PC-9 (cell line): ENCODE results near the gene PNKD. TPM values are rescaled to one million over a fixed set of nuclear protein-coding genes. Genes with fewer than 3 reads are reported as not detected.

Source experiments
- BruUV-seq: library from RNA; stranded (reverse); fragments of 400-500 nt; replicated peaks from 2 replicates; lab custom pipeline; 2021; lab: Mats Ljungman, UMichigan
- CTCF ChIA-PET: fragments of 300-600 bp; sonication (Branson Sonifier 250); formaldehyde crosslinking; loops from one replicate; lab custom pipeline; 2022; ENCODE audit warnings: antibody characterized with exemption; lab: Charles Lee
- POLR2A ChIA-PET: fragments of 300-600 bp; sonication (Branson Sonifier 250); formaldehyde crosslinking; loops from one replicate; lab custom pipeline; 2022; ENCODE audit warnings: antibody characterized with exemption; ENCODE audit not compliant: unreplicated experiment; lab: Charles Lee
- DNase-seq, 2 experiments: peaks; one replicate each; pipeline versions ENCODE4 v3.0.0 to v3.0.0-alpha.2; 2015 to 2022; ENCODE audit warnings: mixed read lengths in 1 of 2
- H2AFZ ChIP-seq: fragments of 200-600 bp; sonication (generic); 2 replicates; pipeline ENCODE4 v1.8.1; 2017; ENCODE audit warnings: antibody characterized with exemption
- H3F3A ChIP-seq: fragments of 200-600 bp; sonication (generic); 2 replicates; pipeline ENCODE4 v1.8.1; 2017; ENCODE audit warnings: antibody characterized with exemption, mild to moderate bottlenecking, low read depth; ENCODE audit not compliant: insufficient read depth
- H3K27ac ChIP-seq: fragments of 200-600 bp; sonication (generic); 2 replicates; pipeline ENCODE4 v1.6.1; 2016; ENCODE audit warnings: mixed run types
- H3K27me3 ChIP-seq: fragments of 200-600 bp; sonication (generic); 2 replicates; pipeline ENCODE4 v1.6.1; 2016; ENCODE audit warnings: low read depth, mixed run types; ENCODE audit not compliant: insufficient read depth
- H3K36me3 ChIP-seq: fragments of 200-600 bp; sonication (generic); 2 replicates; pipeline ENCODE4 v1.6.1; 2016; ENCODE audit warnings: low read depth, mixed run types
- H3K4me1 ChIP-seq: fragments of 200-600 bp; sonication (generic); replicated peaks from 2 replicates; pipeline ENCODE4 v1.6.1; 2016; ENCODE audit warnings: mixed run types; ENCODE audit not compliant: insufficient read depth
- H3K4me2 ChIP-seq: fragments of 200-600 bp; sonication (generic); 2 replicates; pipeline ENCODE4 v1.6.1; 2017; ENCODE audit warnings: mixed run types
- H3K4me3 ChIP-seq: fragments of 200-600 bp; sonication (generic); 2 replicates; pipeline ENCODE4 v1.6.1; 2016; ENCODE audit warnings: mixed run types
- H3K79me2 ChIP-seq: fragments of 200-600 bp; sonication (generic); 2 replicates; pipeline ENCODE4 v1.6.1; 2017; ENCODE audit warnings: low read depth, mixed run types
- H3K9me2 ChIP-seq: fragments of 200-600 bp; sonication (generic); 2 replicates; pipeline ENCODE4 v1.8.1; 2017; ENCODE audit warnings: mild to moderate bottlenecking; ENCODE audit not compliant: insufficient read depth
- H3K9me3 ChIP-seq: fragments of 200-600 bp; sonication (generic); 2 replicates; pipeline ENCODE4 v1.8.1; 2016; ENCODE audit warnings: low read depth; ENCODE audit not compliant: insufficient read depth
- H4K20me1 ChIP-seq: fragments of 200-600 bp; sonication (generic); 2 replicates; pipeline ENCODE4 v1.8.1; 2017; ENCODE audit not compliant: insufficient read depth
- CTCF ChIP-seq: fragments of 200-600 bp; sonication (generic); conservative IDR thresholded peaks from 2 replicates; pipeline ENCODE4 v1.6.1; 2017; ENCODE audit warnings: mixed run types, antibody characterized with exemption, mild to moderate bottlenecking, moderate library complexity
- EZH2 ChIP-seq: fragments of 200-600 bp; sonication (generic); IDR thresholded peaks from 2 replicates; pipeline ENCODE4 v1.8.0; 2017; ENCODE audit warnings: antibody characterized with exemption, low read depth
- intact Hi-C: fragments of 100-400 bp; cut with micrococcal nuclease; formaldehyde crosslinking; loops from one replicate; pipeline ENCODE4 v1.10.0; 2022; ENCODE audit not compliant: unreplicated experiment
- total RNA-seq: library from RNA; stranded (reverse); gene quantifications from 2 replicates; pipeline ENCODE4 v1.2.3, GENCODE V29; 2021

PNKD gene
- total RNA-seq, 1 experiment from 2014 or later = 102 TPM

- Histone ChIP-seq H3K4me1 (no peaks in the 10 kb centered on the region; the same call in 1 of the 2 replicates), H3K27me3 (no peaks in the 10 kb centered on the region), H3K9me3 (no peaks in the 10 kb centered on the region), H3K27ac (no peak overlapping the region), H3K4me3 (no peak overlapping the region), H3K9me2 (no peaks in the 10 kb centered on the region), H2AFZ (no peak overlapping the region), H3F3A (peaks cover 11% of the 10 kb centered on the region), H3K36me3 (no peaks in the 10 kb centered on the region), H4K20me1 (no peaks in the 10 kb centered on the region), H3K79me2 (no peaks in the 10 kb centered on the region), H3K4me2 (no peak overlapping the region)
- TF ChIP-seq CTCF = no peak
- no peak for TF ChIP-seq EZH2
- ChIA-PET CTCF (no interaction called here), POLR2A (interaction anchor here (0.5 to 0.6 kb wide), 2 partner anchors 57 to 528 kb away, joined by 3 to 4 read pairs; no protein-coding TSS in a partner anchor)
- BruUV-seq = no TSS peak
- intact Hi-C loops = no loop called here
- no peak for DNase-seq
Measured at GRCh38 chr2:218369330-218369729, 99.0 kb downstream of the PNKD start.

- Histone ChIP-seq H4K20me1 (no peaks in the 10 kb centered on the region), H3K27me3 (no peaks in the 10 kb centered on the region), H3K4me2 (no peak overlapping the region), H3K27ac (no peak overlapping the region), H3K79me2 (no peaks in the 10 kb centered on the region), H3K36me3 (no peaks in the 10 kb centered on the region), H3K4me1 (no peaks in the 10 kb centered on the region; the same call in 1 of the 2 replicates), H3K9me3 (no peaks in the 10 kb centered on the region), H2AFZ (no peak overlapping the region), H3K4me3 (no peak overlapping the region), H3K9me2 (no peaks in the 10 kb centered on the region), H3F3A (peaks cover 11% of the 10 kb centered on the region)
- no TSS peak for BruUV-seq
- DNase-seq = no peak
- ChIA-PET POLR2A (no interaction called here), CTCF (no interaction called here)
- intact Hi-C loops = no loop called here
- no peak for TF ChIP-seq EZH2
- no peak for TF ChIP-seq CTCF
Measured at GRCh38 chr2:218370410-218371063, 100.2 kb downstream of the PNKD start.

GRCh38 chr2:218371983-218372350 lies 101.6 kb downstream of the PNKD start:
- ChIA-PET CTCF (no interaction called here), POLR2A (no interaction called here)
- no peaks in the 10 kb centered on the region; the same call in 1 of the 2 replicates for H3K4me1 ChIP-seq
- H3K27ac ChIP-seq = no peak overlapping the region
- no peak overlapping the region for H3K4me2 ChIP-seq
- H3K4me3 ChIP-seq = no peak overlapping the region
- H3K27me3 ChIP-seq = no peaks in the 10 kb centered on the region
- H3K9me3 ChIP-seq = no peaks in the 10 kb centered on the region
- DNase-seq = no peak
- H3K9me2 ChIP-seq = no peaks in the 10 kb centered on the region
- peaks cover 4% of the 10 kb centered on the region for H3F3A ChIP-seq
- no peak for TF ChIP-seq CTCF
- TF ChIP-seq EZH2 = no peak
- H4K20me1 ChIP-seq = no peaks in the 10 kb centered on the region
- BruUV-seq = no TSS peak
- H2AFZ ChIP-seq = no peak overlapping the region
- H3K79me2 ChIP-seq = no peaks in the 10 kb centered on the region
- H3K36me3 ChIP-seq = no peaks in the 10 kb centered on the region
- intact Hi-C loops = no loop called here
